Measurements from ENCODE around the gene CATSPER3. TPM values are rescaled to one million over a fixed set of nuclear protein-coding genes. Genes with fewer than 3 reads are reported as not detected.

The CATSPER3 gene
- total and polyA plus RNA-seq, 4 donors: 0.33 to 0.79 (median 0.75) TPM; not detected in 1

- no peaks in the 10 kb centered on the region for H3K9me3 ChIP-seq (ENCODE audit: control insufficient read depth, insufficient read depth, low read length)
- H3K27ac ChIP-seq (ENCODE audit: low read depth, low read length): no peak overlapping the region
- H3K27me3 ChIP-seq (ENCODE audit: control insufficient read depth, insufficient read depth, low read length): peaks cover 93% of the 10 kb centered on the region
- no peak overlapping the region for H3K4me3 ChIP-seq (ENCODE audit: low read depth, low read length)
- DNase-seq (ENCODE audit: low read depth in 4 of 6, low spot score in 6 of 6): peak in 2 of 6 donors; percentile 45 to 63
- 20% methylated on average over 4 of the region's 15 CpGs for whole genome bisulfite sequencing (ENCODE audit: insufficient coverage)
- no peaks in the 10 kb centered on the region for H3K36me3 ChIP-seq (ENCODE audit: control insufficient read depth, insufficient read depth, low read length)
- peaks cover 42% of the 10 kb centered on the region for H3K4me1 ChIP-seq (ENCODE audit: control insufficient read depth, insufficient read depth, low read length)
Observed at GRCh38 chr5:135031813-135032694, 64.3 kb downstream of the CATSPER3 start.

- Histone ChIP-seq H3K27me3 (ENCODE audit: control insufficient read depth, insufficient read depth, low read length) (peaks cover 93% of the 10 kb centered on the region), H3K4me1 (ENCODE audit: control insufficient read depth, insufficient read depth, low read length) (peaks cover 36% of the 10 kb centered on the region), H3K4me3 (ENCODE audit: low read depth, low read length) (no peak overlapping the region), H3K36me3 (ENCODE audit: control insufficient read depth, insufficient read depth, low read length) (no peaks in the 10 kb centered on the region), H3K27ac (ENCODE audit: low read depth, low read length) (no peak overlapping the region), H3K9me3 (ENCODE audit: control insufficient read depth, insufficient read depth, low read length) (no peaks in the 10 kb centered on the region)
- under 1% methylated on average over 15 of the region's 18 CpGs for WGBS (ENCODE audit: insufficient coverage)
- DNase-seq (ENCODE audit: low read depth in 4 of 6, low spot score in 6 of 6): peak in 1 of 6 donors; percentile 51
Observed at GRCh38 chr5:135032695-135032998, 64.9 kb downstream of the CATSPER3 start.

- peak in 1 of 6 donors; percentile 40 for DNase-seq (ENCODE audit: low read depth in 4 of 6, low spot score in 6 of 6)
- H3K4me1 ChIP-seq (ENCODE audit: control insufficient read depth, insufficient read depth, low read length): peaks cover 31% of the 10 kb centered on the region
- H3K27me3 ChIP-seq (ENCODE audit: control insufficient read depth, insufficient read depth, low read length): peaks cover 93% of the 10 kb centered on the region
- under 1% methylated on average over 89 of the region's 89 CpGs for whole genome bisulfite sequencing (ENCODE audit: insufficient coverage)
- no peak overlapping the region for H3K4me3 ChIP-seq (ENCODE audit: low read depth, low read length)
- H3K36me3 ChIP-seq (ENCODE audit: control insufficient read depth, insufficient read depth, low read length): no peaks in the 10 kb centered on the region
- H3K9me3 ChIP-seq (ENCODE audit: control insufficient read depth, insufficient read depth, low read length): no peaks in the 10 kb centered on the region
- H3K27ac ChIP-seq (ENCODE audit: low read depth, low read length): no peak overlapping the region
Observed at GRCh38 chr5:135032999-135033861, 65.5 kb downstream of the CATSPER3 start.

- peaks cover 93% of the 10 kb centered on the region for H3K27me3 ChIP-seq (ENCODE audit: control insufficient read depth, insufficient read depth, low read length)
- peak in 1 of 6 donors; percentile 37 for DNase-seq (ENCODE audit: low read depth in 4 of 6, low spot score in 6 of 6)
- WGBS (ENCODE audit: insufficient coverage): 0% methylated on average over 43 of the region's 49 CpGs
- H3K4me1 ChIP-seq (ENCODE audit: control insufficient read depth, insufficient read depth, low read length): peaks cover 30% of the 10 kb centered on the region
- no peaks in the 10 kb centered on the region for H3K9me3 ChIP-seq (ENCODE audit: control insufficient read depth, insufficient read depth, low read length)
- no peak within 1 kb of the TSS for H3K27ac ChIP-seq (ENCODE audit: low read depth, low read length)
- H3K4me3 ChIP-seq (ENCODE audit: low read depth, low read length): no peak within 1 kb of the TSS
- H3K36me3 ChIP-seq (ENCODE audit: control insufficient read depth, insufficient read depth, low read length): no peaks in the 10 kb centered on the region
Observed at GRCh38 chr5:135033901-135034235, 66.2 kb downstream of the CATSPER3 start, which contains the start of gene PITX1. PITX1 (minus strand) TSS chr5:135034228; CDS start chr5:135033881, 347 bp downstream.

- DNase-seq (ENCODE audit: low read depth in 4 of 6, low spot score in 6 of 6): peak in 1 of 6 donors; percentile 26
- WGBS (ENCODE audit: insufficient coverage): 4% methylated on average over 52 of the region's 65 CpGs
Observed at GRCh38 chr5:135034236-135034962, 66.7 kb downstream of the CATSPER3 start.

GRCh38 chr5:135034963-135035677, 67.4 kb downstream of the CATSPER3 start:
- no peak overlapping the region for H3K4me3 ChIP-seq (ENCODE audit: low read depth, low read length)
- no peaks in the 10 kb centered on the region for H3K36me3 ChIP-seq (ENCODE audit: control insufficient read depth, insufficient read depth, low read length)
- peaks cover 34% of the 10 kb centered on the region for H3K4me1 ChIP-seq (ENCODE audit: control insufficient read depth, insufficient read depth, low read length)
- H3K27me3 ChIP-seq (ENCODE audit: control insufficient read depth, insufficient read depth, low read length): peaks cover 91% of the 10 kb centered on the region
- H3K9me3 ChIP-seq (ENCODE audit: control insufficient read depth, insufficient read depth, low read length): no peaks in the 10 kb centered on the region
- WGBS (ENCODE audit: insufficient coverage): 36% methylated on average over 14 of the region's 14 CpGs
- DNase-seq (ENCODE audit: low read depth in 4 of 6, low spot score in 6 of 6): no peak
- H3K27ac ChIP-seq (ENCODE audit: low read depth, low read length): no peak overlapping the region

More at GRCh38 chr5:135034236-135034962, 66.7 kb downstream of the CATSPER3 start:
- Histone ChIP-seq H3K4me1 (ENCODE audit: control insufficient read depth, insufficient read depth, low read length) (peaks cover 31% of the 10 kb centered on the region), H3K9me3 (ENCODE audit: control insufficient read depth, insufficient read depth, low read length) (no peaks in the 10 kb centered on the region), H3K27ac (ENCODE audit: low read depth, low read length) (no peak overlapping the region), H3K4me3 (ENCODE audit: low read depth, low read length) (no peak overlapping the region), H3K36me3 (ENCODE audit: control insufficient read depth, insufficient read depth, low read length) (no peaks in the 10 kb centered on the region), H3K27me3 (ENCODE audit: control insufficient read depth, insufficient read depth, low read length) (peaks cover 93% of the 10 kb centered on the region)

- peaks cover 91% of the 10 kb centered on the region for H3K27me3 ChIP-seq (ENCODE audit: control insufficient read depth, insufficient read depth, low read length)
- peaks cover 37% of the 10 kb centered on the region for H3K4me1 ChIP-seq (ENCODE audit: control insufficient read depth, insufficient read depth, low read length)
- no peaks in the 10 kb centered on the region for H3K9me3 ChIP-seq (ENCODE audit: control insufficient read depth, insufficient read depth, low read length)
- no peaks in the 10 kb centered on the region for H3K36me3 ChIP-seq (ENCODE audit: control insufficient read depth, insufficient read depth, low read length)
- 0% methylated on average over 1 of the region's 6 CpGs for whole genome bisulfite sequencing (ENCODE audit: insufficient coverage)
- DNase-seq (ENCODE audit: low read depth in 4 of 6, low spot score in 6 of 6): no peak
- H3K27ac ChIP-seq (ENCODE audit: low read depth, low read length): no peak overlapping the region
- H3K4me3 ChIP-seq (ENCODE audit: low read depth, low read length): no peak overlapping the region
Observed at GRCh38 chr5:135035678-135036030, 67.9 kb downstream of the CATSPER3 start.

- H3K4me1 ChIP-seq (ENCODE audit: control insufficient read depth, insufficient read depth, low read length): peaks cover 32% of the 10 kb centered on the region
- peaks cover 91% of the 10 kb centered on the region for H3K27me3 ChIP-seq (ENCODE audit: control insufficient read depth, insufficient read depth, low read length)
- WGBS (ENCODE audit: insufficient coverage): 32% methylated on average over 4 of the region's 4 CpGs
- H3K4me3 ChIP-seq (ENCODE audit: low read depth, low read length): no peak overlapping the region
- H3K36me3 ChIP-seq (ENCODE audit: control insufficient read depth, insufficient read depth, low read length): no peaks in the 10 kb centered on the region
- H3K9me3 ChIP-seq (ENCODE audit: control insufficient read depth, insufficient read depth, low read length): no peaks in the 10 kb centered on the region
- DNase-seq (ENCODE audit: low read depth in 4 of 6, low spot score in 6 of 6): no peak
- no peak overlapping the region for H3K27ac ChIP-seq (ENCODE audit: low read depth, low read length)
Observed at GRCh38 chr5:135036405-135036804, 68.7 kb downstream of the CATSPER3 start.
